ENCODE measurements around the gene KCNC1.

DNA sequence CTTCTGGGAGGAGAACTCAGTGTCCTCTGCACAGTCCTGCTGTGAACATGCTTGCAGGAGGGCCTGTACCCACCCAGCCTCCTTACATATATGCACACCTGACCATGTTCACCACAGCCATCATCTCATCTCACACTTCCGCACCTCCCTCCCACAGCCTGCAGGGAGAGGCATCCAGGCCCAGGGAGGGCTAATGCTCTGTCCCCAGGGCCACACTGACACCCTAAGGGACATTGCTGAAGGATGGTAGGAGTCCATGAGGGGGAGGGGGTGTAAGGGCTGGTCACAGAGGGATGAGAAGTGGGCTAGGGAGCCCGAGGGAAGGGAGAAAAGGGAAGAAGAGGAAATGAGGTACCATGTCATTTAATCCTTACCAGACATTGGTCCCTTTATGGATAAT lies 4.4 kb upstream of the KCNC1 start:
- TF ChIP-seq, protein P1, sequence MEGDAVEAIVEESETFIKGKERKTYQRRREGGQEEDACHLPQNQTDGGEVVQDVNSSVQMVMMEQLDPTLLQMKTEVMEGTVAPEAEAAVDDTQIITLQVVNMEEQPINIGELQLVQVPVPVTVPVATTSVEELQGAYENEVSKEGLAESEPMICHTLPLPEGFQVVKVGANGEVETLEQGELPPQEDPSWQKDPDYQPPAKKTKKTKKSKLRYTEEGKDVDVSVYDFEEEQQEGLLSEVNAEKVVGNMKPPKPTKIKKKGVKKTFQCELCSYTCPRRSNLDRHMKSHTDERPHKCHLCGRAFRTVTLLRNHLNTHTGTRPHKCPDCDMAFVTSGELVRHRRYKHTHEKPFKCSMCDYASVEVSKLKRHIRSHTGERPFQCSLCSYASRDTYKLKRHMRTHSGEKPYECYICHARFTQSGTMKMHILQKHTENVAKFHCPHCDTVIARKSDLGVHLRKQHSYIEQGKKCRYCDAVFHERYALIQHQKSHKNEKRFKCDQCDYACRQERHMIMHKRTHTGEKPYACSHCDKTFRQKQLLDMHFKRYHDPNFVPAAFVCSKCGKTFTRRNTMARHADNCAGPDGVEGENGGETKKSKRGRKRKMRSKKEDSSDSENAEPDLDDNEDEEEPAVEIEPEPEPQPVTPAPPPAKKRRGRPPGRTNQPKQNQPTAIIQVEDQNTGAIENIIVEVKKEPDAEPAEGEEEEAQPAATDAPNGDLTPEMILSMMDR (IDR thresholded peaks at IDR 0.05 in 2 of 3, conservative IDR thresholded peaks at IDR 0.05 in 1 of 3; ENCODE audit: insufficient read depth in 2 of 3, low read depth in 1 of 3, low read length in 3 of 3), result no peak
- TF ChIP-seq MAZ (CRISPR knock-in tag; conservative IDR thresholded peaks at IDR 0.05 in 1 of 2, IDR thresholded peaks at IDR 0.05 in 1 of 2) (no peak), BHLHE40 (IDR thresholded peaks at IDR 0.05; ENCODE audit: low read length) (no peak), CHD2 (IDR thresholded peaks at IDR 0.05; ENCODE audit: low read depth, low read length) (no peak), PKNOX1 (IDR thresholded peaks at IDR 0.05) (no peak), SMARCC2 (IDR thresholded peaks at IDR 0.05; ENCODE audit: low read depth) (no peak), L3MBTL2 (IDR thresholded peaks at IDR 0.05) (no peak), ZNF184 (CRISPR knock-in tag; IDR thresholded peaks at IDR 0.05) (no peak), STAG1 (CRISPR knock-in tag; IDR thresholded peaks at IDR 0.05; ENCODE audit: borderline replicate concordance) (no peak), KLF16 (IDR thresholded peaks at IDR 0.05) (no peak), HINFP (tag; conservative IDR thresholded peaks at IDR 0.05; ENCODE audit: low read depth) (no peak)

All from K562 (cell line).